HEK293 (cell line): ENCODE measurements around the gene TC2N.

ENCODE experiments used
- CTCF ChIA-PET: fragments of 350-600 bp; formaldehyde crosslinking; extraction: SDS; loops from one replicate; lab custom pipeline; 2021; ENCODE audit warnings: antibody characterized with exemption; lab: Yijun Ruan, JAX
- POLR2A ChIA-PET: fragments of 300-600 bp; formaldehyde crosslinking; extraction: SDS; loops from one replicate; lab custom pipeline; 2020; ENCODE audit warnings: antibody characterized with exemption, inconsistent platforms; lab: Yijun Ruan, JAX
- H3K27ac ChIP-seq: fragments of 200-500 bp; sonication (Bioruptor generic); 2 replicates; pipeline ENCODE4 v1.5.1; 2014; ENCODE audit warnings: low read depth, low read length, control low read depth, inconsistent platforms; ENCODE audit errors: extremely low read depth
- H3K36me3 ChIP-seq, 2 experiments: fragments of 200-500 bp in 1 of 2; sonication (Bioruptor generic) in 1 of 2; 1 replicate in 1 of 2; 2 replicates in 1 of 2; pipeline ENCODE4 v1.5.1; 2014 to 2017; ENCODE audit warnings: inconsistent platforms in 2 of 2, low read length in 2 of 2; ENCODE audit not compliant: control insufficient read depth in 2 of 2, insufficient read depth in 1 of 2
- H3K4me1 ChIP-seq: fragments of 200-500 bp; sonication (Bioruptor generic); 2 replicates; pipeline ENCODE4 v1.5.1; 2014; ENCODE audit warnings: mild to moderate bottlenecking, low read length, inconsistent platforms; ENCODE audit not compliant: control insufficient read depth, insufficient read depth
- H3K4me3 ChIP-seq: 2 replicates; pipeline ENCODE4 v1.5.1; 2011; ENCODE audit warnings: low read depth, mild to moderate bottlenecking, control low read depth, low read length, moderate library complexity
- H3K9me3 ChIP-seq: fragments of 200-500 bp; sonication (Bioruptor generic); 2 replicates; pipeline ENCODE4 v1.5.1; 2014; ENCODE audit warnings: low read depth, low read length, inconsistent platforms; ENCODE audit not compliant: control insufficient read depth, insufficient read depth
- GLI2 ChIP-seq: fragments of 450-650 bp; formaldehyde crosslinking; IDR thresholded peaks from 2 replicates; pipeline ENCODE4; 2017; ENCODE audit warnings: missing biosample characterization, missing genetic modification characterization, low read depth, borderline replicate concordance
- GLIS1 ChIP-seq: fragments of 450-650 bp; formaldehyde crosslinking; IDR thresholded peaks from 2 replicates; pipeline ENCODE4 v1.5.1; 2016; ENCODE audit warnings: missing biosample characterization, missing genetic modification characterization
- GLIS2 ChIP-seq: fragments of 450-650 bp; formaldehyde crosslinking; IDR thresholded peaks from 2 replicates; pipeline ENCODE4 v1.5.1; 2016; ENCODE audit warnings: missing biosample characterization, missing genetic modification characterization
- HOXD13 ChIP-seq: sonication (generic); formaldehyde crosslinking; IDR thresholded peaks from 2 replicates; pipeline ENCODE4 v1.8.0; 2022; ENCODE audit warnings: missing genetic modification reagents, borderline replicate concordance
- KLF10 ChIP-seq: fragments of 450-650 bp; IDR thresholded peaks from 2 replicates; pipeline ENCODE4 v1.5.1; 2018; ENCODE audit warnings: missing biosample characterization, mild to moderate bottlenecking, missing genetic modification characterization
- OVOL3 ChIP-seq: fragments of 450-650 bp; formaldehyde crosslinking; IDR thresholded peaks from 2 replicates; pipeline ENCODE4 v1.5.1; 2016; ENCODE audit warnings: missing biosample characterization, missing genetic modification characterization
- SCRT2 ChIP-seq: fragments of 450-650 bp; formaldehyde crosslinking; IDR thresholded peaks from 2 replicates; pipeline ENCODE4 v1.5.1; 2016; ENCODE audit warnings: missing biosample characterization, missing genetic modification characterization
- SP3 ChIP-seq: fragments of 450-650 bp; formaldehyde crosslinking; IDR thresholded peaks from 2 replicates; pipeline ENCODE4 v1.5.1; 2016; ENCODE audit warnings: missing biosample characterization, missing genetic modification characterization
- WT1 ChIP-seq: fragments of 450-650 bp; formaldehyde crosslinking; IDR thresholded peaks from 2 replicates; pipeline ENCODE4 v1.5.1; 2016; ENCODE audit warnings: missing biosample characterization, missing genetic modification characterization
- ZNF354C ChIP-seq: fragments of 450-650 bp; formaldehyde crosslinking; IDR thresholded peaks from 2 replicates; pipeline ENCODE4 v1.5.1; 2016; ENCODE audit warnings: missing biosample characterization, missing genetic modification characterization, low read depth, borderline replicate concordance
- ZNF548 ChIP-seq: fragments of 450-650 bp; formaldehyde crosslinking; IDR thresholded peaks from 2 replicates; pipeline ENCODE4 v1.5.1; 2016; ENCODE audit warnings: missing biosample characterization, missing genetic modification characterization
- ZNF555 ChIP-seq: fragments of 450-650 bp; formaldehyde crosslinking; conservative IDR thresholded peaks from 2 replicates; pipeline ENCODE4 v1.5.1; 2017; ENCODE audit warnings: missing biosample characterization, mild to moderate bottlenecking, missing genetic modification characterization, inconsistent platforms
- ZNF660 ChIP-seq: fragments of 450-650 bp; IDR thresholded peaks from 2 replicates; pipeline ENCODE4 v1.5.1; 2018; ENCODE audit warnings: missing biosample characterization, mild to moderate bottlenecking, missing genetic modification characterization
- ZNF670 ChIP-seq: fragments of 450-650 bp; formaldehyde crosslinking; IDR thresholded peaks from 2 replicates; pipeline ENCODE4 v1.5.1; 2016; ENCODE audit warnings: missing biosample characterization, missing genetic modification characterization, low read depth
- ZNF837 ChIP-seq: fragments of 450-650 bp; formaldehyde crosslinking; IDR thresholded peaks from 2 replicates; pipeline ENCODE4 v1.5.1; 2016; ENCODE audit warnings: missing biosample characterization, missing genetic modification characterization
- ZNF843 ChIP-seq: fragments of 450-650 bp; formaldehyde crosslinking; IDR thresholded peaks from 2 replicates; pipeline ENCODE4 v1.5.1; 2016; ENCODE audit warnings: missing biosample characterization, missing genetic modification characterization
- ZXDB ChIP-seq: fragments of 450-650 bp; formaldehyde crosslinking; IDR thresholded peaks from 2 replicates; pipeline ENCODE4 v1.5.1; 2016; ENCODE audit warnings: missing biosample characterization, missing genetic modification characterization
- TF ChIP-seq, protein P1 (sequence below): fragments of 450-650 bp; formaldehyde crosslinking; IDR thresholded peaks from 2 replicates; pipeline ENCODE4 v1.5.1; 2016; ENCODE audit warnings: missing biosample characterization, missing genetic modification characterization
- TF ChIP-seq, protein P2 (sequence below): fragments of 450-650 bp; formaldehyde crosslinking; IDR thresholded peaks from 2 replicates; pipeline ENCODE4 v1.5.1; 2016; ENCODE audit warnings: missing biosample characterization, missing genetic modification characterization
- TF ChIP-seq, protein P3 (sequence below): fragments of 450-650 bp; formaldehyde crosslinking; IDR thresholded peaks from 2 replicates; pipeline ENCODE4 v1.5.1; 2017; ENCODE audit warnings: missing biosample characterization, missing genetic modification characterization

The TC2N gene

DNA sequence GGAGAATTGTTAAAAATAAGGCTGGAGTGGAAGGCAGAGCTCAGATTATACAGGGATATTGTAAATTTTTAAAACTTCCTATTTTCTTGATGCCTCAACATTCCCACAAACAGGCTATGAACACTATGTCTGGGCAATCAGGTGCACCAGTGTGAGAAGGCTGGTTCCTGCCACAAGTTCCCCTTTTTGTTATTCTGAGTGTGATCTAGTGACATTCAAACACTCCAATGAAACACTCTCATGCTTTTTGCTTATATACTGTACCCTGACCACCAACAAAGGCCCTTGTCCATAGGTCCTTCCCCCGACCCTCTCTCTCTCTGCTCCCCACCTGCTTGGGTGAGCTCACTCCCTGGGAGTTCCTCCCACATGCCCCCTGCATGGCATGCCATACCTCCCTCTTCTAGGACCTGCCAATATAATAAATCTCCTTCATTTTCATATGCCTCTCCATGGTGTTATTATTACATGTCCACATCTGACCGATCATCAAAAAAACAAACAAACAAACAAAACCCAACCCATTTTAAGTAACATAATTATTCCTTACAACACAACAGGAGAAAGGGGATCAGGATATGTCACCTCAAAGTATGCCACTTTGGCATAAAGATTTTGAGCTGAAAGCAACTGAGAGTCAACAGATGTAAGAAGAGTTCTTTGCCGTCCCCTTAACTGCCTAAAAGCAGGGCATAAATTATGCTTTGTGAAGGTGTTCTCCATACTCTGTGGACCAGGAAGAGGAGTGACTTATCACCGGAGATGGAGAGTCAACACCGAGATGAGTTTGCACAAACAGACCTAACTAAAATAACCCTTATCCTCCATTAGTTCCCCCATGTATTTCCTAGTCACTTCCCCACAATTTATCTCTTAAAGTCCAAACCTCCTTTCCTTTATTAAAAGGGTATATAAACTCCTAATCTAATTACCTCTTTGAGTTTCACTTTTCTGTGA, 92.9 kb downstream of the TC2N start:
- Histone ChIP-seq H3K27ac (no peak overlapping the region), H3K4me3 (no peak overlapping the region), H3K9me3 (no peaks in the 10 kb centered on the region)
- TF ChIP-seq GLIS1 (tag by site-specific recombination) (peak; percentile 97), KLF10 (tag by site-specific recombination) (no peak)
- TF ChIP-seq, all 188 proteins: peak for 1
- Histone ChIP-seq H3K4me1 (no peaks in the 10 kb centered on the region), H3K36me3 (no peaks in the 10 kb centered on the region; a peak in 1 of 3 replicates)
- ChIA-PET POLR2A (no interaction called here), CTCF (no interaction called here)

DNA sequence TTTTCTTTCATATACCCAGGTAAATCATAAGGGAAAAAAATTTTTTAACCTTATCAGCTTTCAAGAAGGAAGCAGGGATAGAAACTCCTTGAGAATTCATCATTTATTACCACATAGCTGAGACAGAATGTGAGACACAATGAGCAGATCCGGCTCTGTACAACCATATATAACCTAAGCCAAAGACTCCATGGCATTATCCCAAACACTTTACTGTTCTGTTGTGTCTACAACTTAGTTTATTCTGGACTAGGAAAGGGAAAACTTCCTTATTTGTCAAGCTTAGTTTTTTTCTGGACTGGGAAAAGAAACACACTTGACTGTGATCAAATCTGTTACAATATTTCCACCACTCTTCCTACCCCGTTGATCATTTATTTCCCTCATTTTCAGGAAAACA, 97.2 kb downstream of the TC2N start:
- ChIA-PET CTCF (no interaction called here), POLR2A (no interaction called here)

DNA sequence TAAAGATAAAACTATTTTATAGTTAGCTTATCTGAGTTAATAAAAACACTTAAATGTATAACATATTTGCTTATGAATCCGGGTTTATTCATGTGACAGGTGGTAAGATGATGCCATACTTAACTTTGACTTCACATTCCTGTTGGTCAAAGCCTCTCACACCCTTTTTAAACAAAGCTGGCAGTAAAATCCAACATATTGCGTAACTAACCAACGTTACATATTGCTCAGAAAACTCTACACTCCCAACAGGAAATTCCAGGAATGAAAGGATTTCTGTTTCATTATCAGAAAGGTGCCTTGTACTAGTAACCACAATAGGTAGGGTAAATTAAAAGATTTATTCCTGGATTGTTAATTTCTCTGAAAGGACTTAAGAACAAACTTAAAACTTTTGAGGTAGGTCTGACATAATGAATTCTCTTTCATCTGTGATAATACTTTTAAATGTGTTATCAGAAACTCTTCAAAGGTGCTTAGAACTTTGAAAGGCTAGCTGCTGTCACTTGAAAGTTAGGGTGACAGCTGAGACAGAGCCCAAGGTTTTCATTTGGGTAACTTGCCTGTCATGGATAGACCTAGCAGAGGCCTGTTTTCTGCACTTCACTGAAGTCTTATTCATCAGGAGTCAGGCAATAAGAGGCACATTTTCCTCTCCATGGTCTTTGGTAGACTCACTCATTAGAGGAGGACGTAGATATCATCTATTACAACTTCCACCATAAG, 111.6 kb downstream of the TC2N start:
- Histone ChIP-seq H3K4me1 (peaks cover 9% of the 10 kb centered on the region), H3K36me3 (no peaks in the 10 kb centered on the region), H3K27ac (no peak overlapping the region), H3K4me3 (no peak overlapping the region), H3K9me3 (no peaks in the 10 kb centered on the region)
- TF ChIP-seq KLF10 (tag by site-specific recombination) (peak; percentile 43; the same call in 1 of the 2 replicates), SCRT2 (tag by site-specific recombination) (0 out of 2 replicates have a peak, but pooled peaks have one; percentile 10), GLI2 (tag by site-specific recombination) (no peak), ZNF660 (tag by site-specific recombination) (no peak)
- TF ChIP-seq, protein P1, sequence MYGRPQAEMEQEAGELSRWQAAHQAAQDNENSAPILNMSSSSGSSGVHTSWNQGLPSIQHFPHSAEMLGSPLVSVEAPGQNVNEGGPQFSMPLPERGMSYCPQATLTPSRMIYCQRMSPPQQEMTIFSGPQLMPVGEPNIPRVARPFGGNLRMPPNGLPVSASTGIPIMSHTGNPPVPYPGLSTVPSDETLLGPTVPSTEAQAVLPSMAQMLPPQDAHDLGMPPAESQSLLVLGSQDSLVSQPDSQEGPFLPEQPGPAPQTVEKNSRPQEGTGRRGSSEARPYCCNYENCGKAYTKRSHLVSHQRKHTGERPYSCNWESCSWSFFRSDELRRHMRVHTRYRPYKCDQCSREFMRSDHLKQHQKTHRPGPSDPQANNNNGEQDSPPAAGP (tag by site-specific recombination): peak; percentile 63; the same call in 1 of the 2 replicates
- ChIA-PET POLR2A (no interaction called here), CTCF (no interaction called here)

More for the DNA sequence above, 97.2 kb downstream of the TC2N start:
- no peaks in the 10 kb centered on the region for H3K36me3 ChIP-seq
- no peaks in the 10 kb centered on the region for H3K9me3 ChIP-seq
- no peak overlapping the region for H3K4me3 ChIP-seq
- H3K4me1 ChIP-seq: no peaks in the 10 kb centered on the region
- TF ChIP-seq GLIS2 (tag by site-specific recombination) (no peak), ZNF843 (tag by site-specific recombination) (no peak), HOXD13 (CRISPR knock-in tag) (no peak), ZXDB (tag by site-specific recombination) (no peak), ZNF670 (tag by site-specific recombination) (no peak), ZNF555 (tag by site-specific recombination) (no peak), ZNF354C (no peak), OVOL3 (tag by site-specific recombination) (no peak), ZNF548 (no peak), SP3 (no peak), WT1 (tag by site-specific recombination) (no peak), ZNF837 (tag by site-specific recombination) (no peak)
- TF ChIP-seq, protein P2, sequence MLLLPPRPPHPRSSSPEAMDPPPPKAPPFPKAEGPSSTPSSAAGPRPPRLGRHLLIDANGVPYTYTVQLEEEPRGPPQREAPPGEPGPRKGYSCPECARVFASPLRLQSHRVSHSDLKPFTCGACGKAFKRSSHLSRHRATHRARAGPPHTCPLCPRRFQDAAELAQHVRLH (tag by site-specific recombination): no peak
- TF ChIP-seq, protein P3, sequence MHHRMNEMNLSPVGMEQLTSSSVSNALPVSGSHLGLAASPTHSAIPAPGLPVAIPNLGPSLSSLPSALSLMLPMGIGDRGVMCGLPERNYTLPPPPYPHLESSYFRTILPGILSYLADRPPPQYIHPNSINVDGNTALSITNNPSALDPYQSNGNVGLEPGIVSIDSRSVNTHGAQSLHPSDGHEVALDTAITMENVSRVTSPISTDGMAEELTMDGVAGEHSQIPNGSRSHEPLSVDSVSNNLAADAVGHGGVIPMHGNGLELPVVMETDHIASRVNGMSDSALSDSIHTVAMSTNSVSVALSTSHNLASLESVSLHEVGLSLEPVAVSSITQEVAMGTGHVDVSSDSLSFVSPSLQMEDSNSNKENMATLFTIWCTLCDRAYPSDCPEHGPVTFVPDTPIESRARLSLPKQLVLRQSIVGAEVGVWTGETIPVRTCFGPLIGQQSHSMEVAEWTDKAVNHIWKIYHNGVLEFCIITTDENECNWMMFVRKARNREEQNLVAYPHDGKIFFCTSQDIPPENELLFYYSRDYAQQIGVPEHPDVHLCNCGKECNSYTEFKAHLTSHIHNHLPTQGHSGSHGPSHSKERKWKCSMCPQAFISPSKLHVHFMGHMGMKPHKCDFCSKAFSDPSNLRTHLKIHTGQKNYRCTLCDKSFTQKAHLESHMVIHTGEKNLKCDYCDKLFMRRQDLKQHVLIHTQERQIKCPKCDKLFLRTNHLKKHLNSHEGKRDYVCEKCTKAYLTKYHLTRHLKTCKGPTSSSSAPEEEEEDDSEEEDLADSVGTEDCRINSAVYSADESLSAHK: no peak
- TF ChIP-seq, all 188 proteins: peak for 0
- H3K27ac ChIP-seq: no peak overlapping the region
